GM18519 (cell line): ENCODE data around the gene GPC3.

Experiments used
- ATAC-seq: cut with Tn5 transposase; IDR thresholded peaks from one replicate; pipeline ENCODE4 v1.9.1; 2021; ENCODE audit warnings: mild to moderate bottlenecking, moderate library complexity; ENCODE audit not compliant: unreplicated experiment, low FRiP score

GPC3 gene

DNA sequence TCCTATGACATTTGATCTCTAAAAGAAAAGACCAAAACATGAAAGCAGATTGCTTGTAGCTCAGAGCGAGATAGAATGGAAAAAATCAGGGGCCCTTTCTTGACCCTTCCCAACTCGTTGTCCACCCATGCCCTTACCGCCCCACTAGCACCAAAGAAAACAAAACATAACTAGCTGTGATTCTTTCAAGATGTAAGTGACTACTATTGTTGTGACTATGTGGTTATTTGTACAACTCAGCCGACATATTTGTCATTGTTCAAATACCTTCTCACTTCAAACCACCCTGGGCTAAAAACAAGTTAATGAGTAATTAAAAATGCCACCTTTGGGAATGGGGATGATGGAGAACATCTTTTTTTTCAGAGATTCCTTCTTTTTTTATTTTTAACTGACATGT, 399.0 kb downstream of the GPC3 start:
- ATAC-seq, result no peak

DNA sequence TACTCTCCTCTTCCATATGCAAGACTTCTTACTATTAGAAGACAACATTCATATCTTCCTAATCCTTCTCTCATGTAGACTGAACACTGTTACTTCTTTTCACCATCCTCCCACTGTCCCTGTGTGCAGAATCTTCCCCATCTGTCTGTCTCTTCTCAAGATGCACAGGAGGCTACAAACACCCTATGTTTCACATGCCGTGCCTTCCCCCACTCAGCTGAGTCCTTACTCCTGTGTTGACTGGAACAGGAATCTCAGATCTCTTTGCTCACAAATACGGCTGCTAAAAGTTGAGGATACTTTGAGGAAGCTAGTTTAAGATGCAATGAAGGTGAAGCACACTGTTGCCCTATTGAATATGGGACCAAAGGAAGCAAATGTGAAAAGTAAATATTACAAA, 401.6 kb downstream of the GPC3 start:
- no peak for ATAC-seq

DNA sequence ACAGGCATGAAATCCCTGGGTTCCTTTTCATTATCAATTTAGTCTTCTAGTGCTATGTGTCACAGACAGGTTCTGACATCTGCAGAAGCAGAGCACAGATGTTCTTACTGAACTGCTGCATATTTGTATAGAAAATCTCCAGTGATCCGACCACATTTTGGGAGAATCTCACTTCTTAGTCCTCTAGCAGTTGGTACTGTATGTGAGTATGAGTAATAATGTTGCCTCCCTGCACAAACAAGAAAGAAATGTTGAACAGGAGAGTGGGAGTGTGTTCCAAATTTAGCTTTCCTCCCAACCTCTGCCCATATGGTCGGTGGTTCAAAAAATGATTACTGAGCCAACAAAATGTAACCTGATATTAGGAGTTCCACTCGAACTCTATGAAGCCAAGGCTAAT, 404.8 kb downstream of the GPC3 start:
- no peak for ATAC-seq

DNA sequence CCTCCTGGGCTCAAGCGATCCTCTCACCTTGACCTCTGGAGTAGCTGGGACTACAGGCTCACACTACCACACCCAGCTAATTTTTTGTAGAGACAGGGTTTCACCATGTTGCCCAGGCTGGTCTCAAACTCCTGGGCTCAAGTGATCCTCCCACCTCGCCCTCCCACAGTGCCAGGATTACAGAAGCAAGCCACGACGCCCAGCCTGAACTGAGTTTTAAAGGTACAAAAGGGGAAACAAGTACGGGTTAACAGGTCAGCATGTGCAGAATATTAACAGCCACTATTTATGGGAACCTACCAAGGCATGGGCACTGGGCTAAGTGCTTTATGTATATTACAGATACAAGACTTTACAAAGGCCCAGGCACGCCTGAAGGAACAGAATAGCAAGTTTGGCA, 405.8 kb downstream of the GPC3 start:
- no peak for ATAC-seq

DNA sequence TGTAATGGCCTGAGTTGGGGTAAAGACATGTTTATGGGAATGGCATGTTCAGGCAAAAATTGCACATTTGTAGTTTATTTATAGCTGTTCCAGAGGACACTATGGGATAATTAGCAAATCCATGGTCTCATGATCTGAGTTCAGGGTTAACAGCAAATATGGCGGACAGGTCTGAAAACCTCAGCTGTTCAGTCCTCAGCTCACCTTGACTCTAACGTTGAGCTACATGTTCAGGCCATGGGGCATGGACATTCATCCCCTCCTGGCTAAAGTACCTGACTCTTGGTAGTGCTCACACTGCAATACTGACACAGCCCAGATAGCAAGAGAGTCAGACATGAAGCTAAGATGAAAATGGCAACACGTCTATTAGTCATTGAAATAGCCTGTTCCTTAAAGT, 408.5 kb downstream of the GPC3 start:
- ATAC-seq, result no peak

DNA sequence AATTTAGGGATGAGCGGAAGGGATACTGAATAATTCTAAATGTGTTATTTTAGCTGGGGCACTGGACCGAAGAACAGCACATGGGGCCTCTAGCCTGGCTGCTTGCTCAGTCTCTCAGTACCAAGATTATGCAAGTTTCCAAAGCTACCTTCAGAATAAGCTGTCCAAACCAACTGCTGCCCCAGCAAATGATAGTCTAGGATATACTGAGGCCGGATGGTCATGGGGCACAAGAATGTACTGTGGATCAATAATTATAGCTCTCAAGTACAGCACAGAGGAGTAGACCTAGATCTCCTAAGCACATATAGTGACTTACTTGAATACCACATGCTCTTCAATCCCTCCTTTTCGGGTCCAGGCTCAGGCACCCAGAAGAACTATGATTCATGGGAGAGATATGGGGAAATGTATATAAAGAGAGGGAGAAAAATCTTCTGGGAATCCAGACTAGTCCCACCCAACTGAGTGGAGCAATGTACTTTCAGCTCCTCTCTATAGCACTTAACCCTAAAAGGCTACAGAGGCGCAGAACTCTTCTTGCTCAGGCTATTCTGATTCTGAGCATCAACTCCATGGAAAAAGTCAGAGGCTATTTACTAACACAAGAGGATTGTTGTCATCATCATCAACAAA, 409.8 kb downstream of the GPC3 start:
- ATAC-seq, result no peak

- ATAC-seq, result no peak
Observed at GRCh38 chrX:133574716-133575115, 410.7 kb downstream of the GPC3 start.

DNA sequence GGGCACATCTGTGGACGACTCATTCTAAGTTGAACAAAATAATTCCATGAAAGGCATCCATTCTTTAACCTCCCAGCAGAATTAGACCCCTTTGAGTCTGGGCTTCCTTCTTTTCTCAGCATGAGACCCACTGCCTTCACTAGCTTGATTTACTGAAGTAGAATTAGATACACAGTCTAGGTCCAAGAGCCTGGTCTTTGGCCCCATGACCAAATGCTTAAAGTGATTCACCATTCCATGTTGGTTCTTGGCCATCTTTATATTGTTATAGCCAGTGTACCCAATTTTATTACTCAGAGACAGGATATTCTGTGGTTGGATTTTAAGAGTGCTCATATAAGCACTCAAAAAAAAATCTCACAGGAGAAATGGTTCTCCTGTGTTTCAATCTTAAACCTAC, 414.8 kb downstream of the GPC3 start:
- ATAC-seq, result no peak

DNA sequence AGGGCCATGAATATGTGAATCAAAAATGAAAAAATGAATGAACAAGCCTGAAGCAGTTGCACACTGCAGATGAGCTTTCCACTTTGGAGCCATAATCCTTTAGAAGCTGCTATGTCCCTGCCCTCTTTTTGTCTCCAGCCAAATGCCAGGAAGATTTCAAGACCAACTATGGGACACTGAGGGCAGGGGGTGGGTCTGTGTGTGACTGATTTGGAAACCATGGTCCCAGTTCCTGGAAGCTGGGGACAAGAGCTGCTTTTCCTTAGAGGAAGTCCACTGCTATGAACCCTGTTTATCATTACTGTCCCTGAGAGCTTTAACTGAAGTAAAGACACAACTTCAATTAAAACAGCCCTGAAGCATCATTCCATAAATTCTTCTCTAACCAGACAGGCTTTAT, 416.2 kb downstream of the GPC3 start:
- ATAC-seq, result no peak

DNA sequence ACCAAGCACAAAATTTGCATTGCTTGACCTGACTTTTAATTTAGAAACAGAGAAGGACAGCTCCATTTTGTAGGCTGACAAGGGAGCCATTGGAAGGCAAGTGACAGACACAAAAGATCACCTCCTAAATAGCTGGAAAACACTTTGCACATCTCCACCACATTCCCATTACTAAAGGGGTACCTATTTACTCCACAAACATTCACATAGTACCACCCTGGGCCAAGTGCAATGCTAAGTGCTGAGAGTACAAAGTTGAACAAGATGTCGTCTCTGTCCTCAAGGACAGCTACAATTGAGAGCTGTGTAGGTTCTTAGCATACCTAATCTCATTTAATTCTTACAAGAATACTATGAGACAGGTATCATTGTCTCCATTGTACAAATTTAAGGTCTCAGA, 417.3 kb downstream of the GPC3 start:
- no peak for ATAC-seq

DNA sequence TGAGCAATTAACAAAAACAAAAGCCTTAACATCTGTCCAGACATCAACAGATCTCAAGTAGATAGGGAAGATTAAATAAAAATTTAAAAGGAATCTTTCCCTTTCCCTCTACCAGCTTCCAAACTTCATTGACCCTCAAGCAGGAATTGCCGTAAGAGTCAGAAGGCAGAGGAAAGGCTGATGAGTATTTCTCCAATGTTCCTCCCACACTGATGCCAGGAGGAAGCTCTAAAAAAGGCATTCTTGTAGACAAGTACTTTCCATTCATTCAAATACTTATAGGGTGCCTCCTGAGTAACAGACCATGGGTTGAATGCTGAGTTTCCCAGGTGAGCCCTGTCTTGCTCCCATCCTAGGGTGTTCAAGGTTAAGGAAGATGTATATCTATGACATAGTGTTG, 418.5 kb downstream of the GPC3 start:
- no peak for ATAC-seq

DNA sequence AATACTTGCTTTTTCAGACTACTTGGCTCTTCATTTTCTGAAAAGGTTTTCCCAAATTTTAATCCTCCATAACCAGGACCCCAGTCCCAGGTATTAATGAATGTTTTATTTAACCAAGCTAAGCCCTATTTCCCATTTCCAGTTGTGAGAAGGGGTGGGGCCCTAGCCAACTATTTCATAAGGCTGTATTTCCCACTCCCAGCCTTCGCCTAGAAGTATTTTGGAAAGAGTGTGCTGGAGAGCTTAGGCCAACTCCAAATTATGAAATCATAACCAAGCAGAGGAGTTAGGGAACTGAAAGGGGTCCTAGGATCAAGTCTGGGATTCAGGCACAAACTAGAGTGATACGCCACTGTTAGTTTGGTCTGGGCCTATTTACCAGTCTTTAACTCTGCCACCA, 421.7 kb downstream of the GPC3 start:
- no peak for ATAC-seq

GRCh38 chrX:133561251-133561650, 424.1 kb downstream of the GPC3 start:
- no peak for ATAC-seq

DNA sequence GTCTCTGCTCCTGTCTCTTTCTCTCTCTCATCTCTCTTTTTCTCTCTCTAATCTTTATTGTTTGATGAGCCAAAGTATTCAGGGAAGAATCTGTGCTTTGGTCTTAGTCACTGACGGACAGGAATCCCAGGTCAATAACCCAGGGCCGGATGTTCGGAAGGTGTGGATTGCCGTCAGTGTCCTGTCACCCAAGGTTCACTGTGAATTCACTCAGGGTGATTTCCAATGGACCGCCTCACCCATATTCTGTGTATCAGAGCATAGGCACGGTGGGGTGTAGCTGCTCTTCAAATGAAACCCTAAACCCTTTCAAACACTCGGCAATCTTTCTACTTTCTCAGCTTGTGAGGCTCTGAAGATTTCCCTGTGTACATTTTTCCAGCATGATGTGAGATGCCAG, 425.5 kb downstream of the GPC3 start:
- no peak for ATAC-seq

DNA sequence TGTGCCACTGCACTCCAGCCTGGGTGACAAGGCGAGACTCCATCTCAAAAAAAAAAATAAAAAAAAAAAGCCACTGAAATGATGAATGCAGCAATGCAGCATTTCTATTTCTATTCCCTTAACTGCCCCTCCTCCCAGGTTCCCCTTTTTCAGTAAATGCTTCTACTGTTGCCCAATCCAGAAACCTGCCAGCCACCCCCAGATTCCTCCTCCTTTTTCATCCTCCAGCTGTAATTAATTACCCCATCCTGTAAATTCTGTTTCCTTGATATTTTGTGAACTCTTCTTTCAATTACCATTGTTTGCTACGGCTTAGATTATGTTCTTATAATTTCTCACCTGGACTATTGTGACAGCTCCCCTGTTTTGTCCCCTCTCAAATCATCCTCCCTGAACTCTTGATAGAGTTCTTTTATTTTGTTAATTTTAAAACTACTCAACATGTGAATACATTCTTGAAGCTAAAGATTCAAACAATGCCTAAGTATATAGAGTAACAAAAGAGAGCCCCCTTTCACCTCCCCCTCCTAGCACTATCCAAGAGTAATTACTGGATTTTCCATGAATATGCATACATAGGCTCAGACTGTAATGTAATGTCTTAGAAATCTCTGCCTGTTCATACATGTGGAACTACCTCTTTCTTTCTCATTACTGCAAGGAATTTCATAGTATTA, 429.5 kb downstream of the GPC3 start:
- no peak for ATAC-seq

GRCh38 chrX:133550665-133551485, 434.5 kb downstream of the GPC3 start:
- no peak for ATAC-seq

DNA sequence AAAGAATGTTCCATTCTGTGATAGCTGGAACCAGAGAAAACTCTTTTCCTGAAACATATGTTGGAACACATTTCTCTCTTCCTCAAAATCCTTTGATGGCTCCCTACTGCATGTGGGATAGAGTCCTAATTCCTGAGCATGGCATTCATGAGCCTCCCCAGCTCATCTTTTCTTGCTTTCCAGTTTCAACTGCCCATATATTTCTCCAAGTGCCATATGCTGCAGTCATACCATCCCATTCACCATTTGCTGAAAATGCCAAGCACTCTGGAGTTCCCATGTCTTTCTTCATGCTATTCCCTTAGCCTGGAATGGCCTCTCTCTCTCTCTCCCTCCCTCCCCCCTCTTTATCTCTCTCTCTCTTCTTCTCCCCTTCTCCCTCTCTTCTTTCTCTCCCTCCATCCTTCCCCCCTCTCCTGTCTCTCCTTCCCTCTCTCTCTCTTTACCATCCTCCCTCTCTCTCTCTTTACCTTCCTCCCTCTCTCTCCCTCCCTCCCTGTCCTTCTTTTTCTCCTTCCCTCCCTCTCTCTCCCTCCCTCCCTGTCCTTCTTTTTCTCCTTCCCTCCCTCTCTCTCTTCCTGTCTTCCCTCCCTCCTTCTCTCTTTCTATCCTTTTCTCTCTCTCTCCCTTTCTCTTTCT, 436.0 kb downstream of the GPC3 start:
- ATAC-seq, result no peak

DNA sequence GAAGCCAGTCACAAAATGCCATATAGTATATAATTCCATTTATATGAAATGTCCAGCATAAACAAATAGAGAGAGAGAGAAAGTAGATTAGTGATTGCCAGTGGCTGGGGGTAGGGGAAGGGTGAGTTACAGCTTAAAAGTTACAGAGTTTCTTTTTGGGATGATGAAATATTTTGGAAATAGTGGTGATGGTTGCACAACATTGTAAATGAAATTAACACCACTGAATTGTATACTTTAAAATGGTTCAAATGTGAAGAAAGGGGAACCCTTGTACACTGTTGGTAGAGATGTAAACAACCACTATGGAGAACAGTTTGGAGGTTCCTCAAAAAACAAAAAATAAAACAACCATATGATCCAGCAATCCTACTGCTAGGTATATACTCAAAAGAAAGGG, 439.0 kb downstream of the GPC3 start:
- ATAC-seq, result no peak

DNA sequence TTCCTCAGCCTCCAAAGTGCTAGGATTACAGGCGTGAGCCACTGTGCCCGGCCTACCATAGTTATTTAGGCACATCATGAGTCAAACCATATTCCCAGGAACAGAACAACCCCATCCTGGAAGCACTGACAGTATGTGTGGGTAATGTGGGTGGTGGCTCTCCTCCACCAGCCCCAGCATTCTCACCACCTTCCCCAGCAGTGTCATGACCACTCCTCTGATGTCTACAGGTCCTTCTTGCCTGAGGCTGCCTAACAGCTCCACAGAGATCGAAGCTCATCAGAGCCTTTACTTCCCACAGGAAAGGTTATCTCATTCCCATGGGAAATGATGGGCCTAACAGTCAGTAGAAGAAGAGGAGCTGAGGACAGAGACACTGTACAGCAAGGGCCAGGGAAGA, 440.6 kb downstream of the GPC3 start:
- no peak for ATAC-seq

DNA sequence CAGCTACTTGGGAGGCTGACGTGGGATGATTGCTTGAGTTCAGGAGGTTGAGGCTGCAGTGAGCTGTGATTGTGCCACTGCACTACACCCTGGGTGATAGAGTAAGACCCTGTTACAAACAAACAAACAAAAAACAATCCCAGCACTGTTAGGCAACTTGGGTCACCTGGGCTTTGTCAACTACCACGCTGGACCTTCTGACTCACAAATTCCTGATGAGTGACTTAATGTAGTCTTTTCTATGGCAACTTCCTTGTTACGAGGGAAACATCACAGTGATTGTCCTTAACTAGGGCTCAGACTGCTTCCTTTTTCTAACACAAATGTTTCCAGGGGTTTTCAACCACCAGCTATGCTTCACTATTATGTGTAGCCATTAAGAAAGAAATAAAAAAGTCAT, 441.3 kb downstream of the GPC3 start:
- no peak for ATAC-seq

DNA sequence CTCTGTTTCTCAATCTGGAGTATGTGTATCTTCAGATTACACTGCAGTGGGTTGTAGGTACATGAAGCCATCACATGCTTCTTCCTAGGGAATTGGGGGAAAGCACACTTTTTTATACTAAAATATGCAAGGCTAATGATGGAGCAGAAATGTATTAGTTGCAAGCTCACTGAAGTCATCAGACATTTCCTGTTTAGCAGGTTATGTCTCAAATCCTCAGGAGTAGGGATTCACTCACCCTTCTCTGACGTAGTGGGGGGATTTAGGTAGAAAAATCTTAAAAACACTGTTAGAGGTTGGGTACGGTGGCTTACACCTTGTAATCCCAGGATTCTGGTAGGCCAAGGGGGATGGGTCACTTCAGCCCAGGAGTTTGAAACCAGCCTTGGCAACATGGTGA, 441.7 kb downstream of the GPC3 start:
- ATAC-seq, result no peak
